K562 (cell line): ENCODE results near the gene SAE1. TPM values are rescaled to one million over a fixed set of nuclear protein-coding genes. Genes with fewer than 3 reads are reported as not detected.

ENCODE experiments used
- ARID1B ChIP-seq: fragments of 450-650 bp; IDR thresholded peaks from 2 replicates; pipeline ENCODE4 v1.6.1; 2016; ENCODE audit warnings: antibody characterized with exemption, mild to moderate bottlenecking, inconsistent platforms
- BDP1 ChIP-seq: IDR thresholded peaks from 3 replicates; pipeline ENCODE4 v1.6.1; 2011; ENCODE audit not compliant: insufficient read length, insufficient read depth
- GATAD2B ChIP-seq: fragments of 450-650 bp; IDR thresholded peaks from 2 replicates; pipeline ENCODE4 v1.6.1; 2017; ENCODE audit warnings: mild to moderate bottlenecking, borderline replicate concordance
- KAT8 ChIP-seq: fragments of 450-650 bp; IDR thresholded peaks from 2 replicates; pipeline ENCODE4 v1.6.1; 2016; ENCODE audit warnings: low read depth, mild to moderate bottlenecking
- KLF1 ChIP-seq: fragments of 450-650 bp; IDR thresholded peaks from 2 replicates; pipeline ENCODE4 v1.6.1; 2016; ENCODE audit warnings: missing genetic modification characterization, missing compliant biosample characterization
- MCM2 ChIP-seq: fragments of 450-650 bp; IDR thresholded peaks from 2 replicates; pipeline ENCODE4 v1.6.1; 2017; ENCODE audit warnings: low read depth, mild to moderate bottlenecking
- NR2C2 ChIP-seq, 2 experiments: fragments of 200-800 bp in 1 of 2; sonication (Bioruptor generic) in 1 of 2; sonication (generic) in 1 of 2; formaldehyde crosslinking in 1 of 2; IDR thresholded peaks; 2 replicates each; pipeline versions ENCODE4 v1.6.1 to v1.8.0; 2016 to 2022; ENCODE audit warnings: mild to moderate bottlenecking in 1 of 2, missing compliant biosample characterization in 1 of 2, missing genetic modification characterization in 1 of 2, missing genetic modification reagents in 1 of 2
- NRF1 ChIP-seq, 2 experiments: fragments of 450-650 bp; IDR thresholded peaks in 1 of 2; conservative IDR thresholded peaks in 1 of 2; 2 replicates each; pipeline ENCODE4 v1.6.1; 2014; ENCODE audit warnings: mild to moderate bottlenecking in 2 of 2
- PTTG1 ChIP-seq: fragments of 450-650 bp; IDR thresholded peaks from 2 replicates; pipeline ENCODE4 v1.6.1; 2016; ENCODE audit warnings: low read depth, mild to moderate bottlenecking, missing genetic modification characterization, missing compliant biosample characterization
- SMARCA5 ChIP-seq: fragments of 450-650 bp; IDR thresholded peaks from 2 replicates; pipeline ENCODE4 v1.6.1; 2016
- SMARCE1 ChIP-seq: fragments of 450-650 bp; IDR thresholded peaks from 2 replicates; pipeline ENCODE4 v1.7.1; 2016; ENCODE audit warnings: mild to moderate bottlenecking
- TBL1XR1 ChIP-seq, 2 experiments: IDR thresholded peaks; 2 replicates each; pipeline ENCODE4 v1.6.1; 2012; ENCODE audit warnings: improper control_type of control experiment in 2 of 2, low read length in 2 of 2, mild to moderate bottlenecking in 1 of 2
- TRIM25 ChIP-seq: fragments of 450-650 bp; IDR thresholded peaks from 2 replicates; pipeline ENCODE4 v1.7.0; 2016; ENCODE audit warnings: borderline replicate concordance
- ZBTB17 ChIP-seq: fragments of 450-650 bp; formaldehyde crosslinking; IDR thresholded peaks from 2 replicates; pipeline ENCODE4 v1.4.0; 2020; ENCODE audit warnings: mild to moderate bottlenecking
- ZNF224 ChIP-seq: sonication (generic); formaldehyde crosslinking; IDR thresholded peaks from 2 replicates; pipeline ENCODE4 v1.8.0; 2022; ENCODE audit warnings: mild to moderate bottlenecking, missing genetic modification reagents
- ZNF253 ChIP-seq: fragments of 250-450 bp; sonication (Bioruptor Pico); conservative IDR thresholded peaks from 2 replicates; pipeline ENCODE4 v1.6.1; 2021; ENCODE audit warnings: mild to moderate bottlenecking
- ZNF384 ChIP-seq: IDR thresholded peaks from 2 replicates; pipeline ENCODE4 v1.6.1; 2012; ENCODE audit warnings: low read depth, low read length, improper control_type of control experiment
- ZNF431 ChIP-seq: sonication (generic); formaldehyde crosslinking; IDR thresholded peaks from 2 replicates; pipeline ENCODE4 v1.8.0; 2022; ENCODE audit warnings: mild to moderate bottlenecking, missing genetic modification reagents
- ZNF780A ChIP-seq: fragments of 250-450 bp; sonication (Bioruptor Pico); IDR thresholded peaks from 2 replicates; pipeline ENCODE4 v1.5.0; 2021; ENCODE audit warnings: mild to moderate bottlenecking
- ZSCAN32 ChIP-seq: fragments of 450-650 bp; formaldehyde crosslinking; IDR thresholded peaks from 2 replicates; pipeline ENCODE4 v1.4.0; 2020; ENCODE audit warnings: mild to moderate bottlenecking, moderate library complexity
- ZZZ3 ChIP-seq: fragments of 450-650 bp; IDR thresholded peaks from 2 replicates; pipeline ENCODE4 v1.6.1; 2016; ENCODE audit warnings: antibody characterized with exemption, mild to moderate bottlenecking, moderate library complexity
- polyA plus RNA-seq, 8 experiments: library from polyadenylated mRNA; depleted of rRNA in 4 of 8; stranded (reverse) in 5 of 8; unstranded in 3 of 8; fragments of >200 nt; fragmentation: Nextera tagmentation in 2 of 8; fragmentation: Illumina TruSeq in 1 of 8; extraction: Ambion mirVana in 2 of 8; extraction: Trizol in 1 of 8; gene quantifications; 2 replicates each; pipeline versions ENCODE4 v1.2.1 to v1.2.3, GENCODE V29; 2011 to 2014; ENCODE audit warnings: inconsistent platforms in 1 of 8, missing spikeins in 1 of 8
- total RNA-seq, 7 experiments: library from RNA; depleted of rRNA in 6 of 7; stranded (reverse); fragments of >200 nt in 6 of 7; fragmentation: Illumina TruSeq in 2 of 7; extraction: Trizol in 2 of 7; gene quantifications; 2 replicates each; pipeline versions ENCODE4 v1.2.1 to v1.2.3, GENCODE V29; 2011 to 2021; ENCODE audit warnings: low replicate concordance in 1 of 7
- TF ChIP-seq, protein P1 (sequence below): fragments of 250-450 bp; sonication (Bioruptor Pico); IDR thresholded peaks from 2 replicates; pipeline ENCODE4 v1.5.0; 2021; ENCODE audit warnings: mild to moderate bottlenecking, moderate library complexity
- TF ChIP-seq, protein P2 (sequence below): fragments of 250-450 bp; sonication (Bioruptor Pico); IDR thresholded peaks from 2 replicates; pipeline ENCODE4 v1.5.0; 2022; ENCODE audit warnings: mild to moderate bottlenecking

SAE1 gene
- total and polyA plus RNA-seq, 9 of the 15 experiments (the other 6 are each of a cell fraction or from before 2014, with no cell fraction given), result 82.8 to 299 (median 217) TPM

- TF ChIP-seq KAT8 (no peak), MCM2 (no peak), NR2C2 (CRISPR knock-in tag; IDR thresholded peaks at IDR 0.05) (peak; percentile 50; the same call in 1 of the 2 replicates), NR2C2 (tag; IDR thresholded peaks at IDR 0.05) (no peak), GATAD2B (peak; percentile 93), NRF1 (conservative IDR thresholded peaks at IDR 0.05 in 1 of 2, IDR thresholded peaks at IDR 0.05 in 1 of 2) (peak; percentile 7 to 14; a peak in 2 of 4 replicates), ZNF224 (CRISPR knock-in tag) (no peak), TRIM25 (no peak), ZBTB17 (CRISPR knock-in tag) (peak; percentile 76; the same call in 1 of the 2 replicates), ZNF780A (no peak; the same call in 1 of the 2 replicates), ZNF384 (no peak), ZNF431 (no peak), TBL1XR1 (IDR thresholded peaks at IDR 0.05; ENCODE audit: low read length in 2 of 2) (peak in 1 of 2 experiments; percentile 70; a peak in 2 of 4 replicates), ZSCAN32 (CRISPR knock-in tag) (peak; percentile 48; the same call in 1 of the 2 replicates), ZZZ3 (no peak), SMARCE1 (no peak), SMARCA5 (no peak; the same call in 1 of the 2 replicates), ARID1B (no peak), PTTG1 (tag) (no peak), BDP1 (no peak), KLF1 (tag) (no peak), ZNF253 (CRISPR knock-in tag) (no peak)
- TF ChIP-seq, protein P1, sequence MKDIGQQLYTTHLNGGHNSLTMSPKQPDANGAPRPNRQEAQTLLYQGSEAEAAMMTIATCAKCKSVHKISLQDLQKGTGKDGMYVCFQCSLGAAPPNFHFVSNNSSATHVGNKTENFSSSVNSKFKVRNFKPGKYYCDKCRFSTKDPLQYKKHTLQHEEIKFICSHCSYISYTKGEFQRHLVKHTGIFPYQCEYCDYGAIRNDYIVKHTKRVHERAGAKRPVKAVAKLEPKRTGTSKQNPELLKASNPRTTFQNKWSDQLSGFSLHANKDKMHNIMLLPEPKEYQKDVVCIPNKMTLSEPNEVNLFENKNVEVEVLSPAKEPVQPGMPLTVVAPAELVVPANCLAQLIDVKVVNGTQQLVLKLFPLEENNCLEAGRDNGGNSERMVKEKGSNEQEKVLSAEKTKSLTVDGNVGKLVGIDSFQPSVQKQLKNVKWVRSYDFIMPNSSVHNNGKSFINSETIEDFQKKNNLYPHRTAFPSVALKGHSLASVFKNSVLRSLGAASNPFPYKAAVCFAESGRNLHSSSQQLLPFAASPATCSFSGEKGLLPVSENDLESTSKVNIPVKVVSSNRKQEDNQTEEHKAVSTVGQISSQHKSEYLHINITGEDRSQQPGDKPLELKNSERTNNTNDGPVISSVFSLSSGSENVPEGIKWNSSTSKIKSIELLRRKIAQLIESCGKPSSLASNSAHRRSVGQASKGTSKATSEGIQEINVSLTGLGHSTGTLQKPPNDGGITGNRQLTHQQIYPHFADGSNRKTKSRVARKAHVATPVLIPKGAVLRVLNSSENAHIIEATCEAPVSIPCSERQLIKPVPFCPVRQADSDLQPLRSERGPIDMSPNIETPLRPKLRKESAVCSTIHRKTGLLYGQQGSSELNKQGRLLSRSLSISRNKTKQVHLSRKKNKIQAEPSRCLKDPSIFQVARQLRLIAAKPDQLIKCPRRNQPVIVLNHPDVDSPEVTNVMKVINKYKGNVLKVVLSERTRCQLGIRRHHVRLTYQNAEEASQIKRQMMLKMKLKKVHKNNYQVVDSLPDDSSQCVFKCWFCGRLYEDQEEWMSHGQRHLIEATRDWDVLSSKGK (CRISPR knock-in tag), result no peak
- TF ChIP-seq, protein P2, sequence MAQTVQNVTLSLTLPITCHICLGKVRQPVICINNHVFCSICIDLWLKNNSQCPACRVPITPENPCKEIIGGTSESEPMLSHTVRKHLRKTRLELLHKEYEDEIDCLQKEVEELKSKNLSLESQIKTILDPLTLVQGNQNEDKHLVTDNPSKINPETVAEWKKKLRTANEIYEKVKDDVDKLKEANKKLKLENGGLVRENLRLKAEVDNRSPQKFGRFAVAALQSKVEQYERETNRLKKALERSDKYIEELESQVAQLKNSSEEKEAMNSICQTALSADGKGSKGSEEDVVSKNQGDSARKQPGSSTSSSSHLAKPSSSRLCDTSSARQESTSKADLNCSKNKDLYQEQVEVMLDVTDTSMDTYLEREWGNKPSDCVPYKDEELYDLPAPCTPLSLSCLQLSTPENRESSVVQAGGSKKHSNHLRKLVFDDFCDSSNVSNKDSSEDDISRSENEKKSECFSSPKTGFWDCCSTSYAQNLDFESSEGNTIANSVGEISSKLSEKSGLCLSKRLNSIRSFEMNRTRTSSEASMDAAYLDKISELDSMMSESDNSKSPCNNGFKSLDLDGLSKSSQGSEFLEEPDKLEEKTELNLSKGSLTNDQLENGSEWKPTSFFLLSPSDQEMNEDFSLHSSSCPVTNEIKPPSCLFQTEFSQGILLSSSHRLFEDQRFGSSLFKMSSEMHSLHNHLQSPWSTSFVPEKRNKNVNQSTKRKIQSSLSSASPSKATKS (CRISPR knock-in tag), result no peak
These were observed 95.3 kb downstream of the SAE1 start (continued) for GRCh38 chr19:47225746-47226425.
